Fibroblast of villous mesenchyme (primary cell): Measurements from ENCODE around the gene ZNF136. TPM values are rescaled to one million over a fixed set of nuclear protein-coding genes. Genes with fewer than 3 reads are reported as not detected.

ENCODE experiments used
- DNase-seq: peaks from one replicate; pipeline ENCODE4 v3.0.0-alpha.2; 2010; ENCODE audit warnings: low read depth
- H3K4me3 ChIP-seq: 2 replicates; pipeline ENCODE4 v1.5.1; 2011; ENCODE audit warnings: low read depth, mild to moderate bottlenecking, low read length
- total RNA-seq: library from RNA; depleted of rRNA; stranded (reverse); fragments of >200 nt; gene quantifications from 2 replicates; pipeline ENCODE4 v1.2.3, GENCODE V29; 2012
- TF ChIP-seq, protein P1 (sequence below): IDR thresholded peaks from 2 replicates; pipeline ENCODE4 v1.5.1; 2012; ENCODE audit warnings: low read depth, mild to moderate bottlenecking, low read length; ENCODE audit not compliant: insufficient read depth

ZNF136 gene
- total RNA-seq, 1 donor: 8.2 TPM

GRCh38 chr19:12139269-12139668 lies 23.6 kb upstream of the ZNF136 start:
- DNase-seq: peak; percentile 12
- H3K4me3 ChIP-seq: peak overlapping the region; percentile 90
- TF ChIP-seq, protein P1, sequence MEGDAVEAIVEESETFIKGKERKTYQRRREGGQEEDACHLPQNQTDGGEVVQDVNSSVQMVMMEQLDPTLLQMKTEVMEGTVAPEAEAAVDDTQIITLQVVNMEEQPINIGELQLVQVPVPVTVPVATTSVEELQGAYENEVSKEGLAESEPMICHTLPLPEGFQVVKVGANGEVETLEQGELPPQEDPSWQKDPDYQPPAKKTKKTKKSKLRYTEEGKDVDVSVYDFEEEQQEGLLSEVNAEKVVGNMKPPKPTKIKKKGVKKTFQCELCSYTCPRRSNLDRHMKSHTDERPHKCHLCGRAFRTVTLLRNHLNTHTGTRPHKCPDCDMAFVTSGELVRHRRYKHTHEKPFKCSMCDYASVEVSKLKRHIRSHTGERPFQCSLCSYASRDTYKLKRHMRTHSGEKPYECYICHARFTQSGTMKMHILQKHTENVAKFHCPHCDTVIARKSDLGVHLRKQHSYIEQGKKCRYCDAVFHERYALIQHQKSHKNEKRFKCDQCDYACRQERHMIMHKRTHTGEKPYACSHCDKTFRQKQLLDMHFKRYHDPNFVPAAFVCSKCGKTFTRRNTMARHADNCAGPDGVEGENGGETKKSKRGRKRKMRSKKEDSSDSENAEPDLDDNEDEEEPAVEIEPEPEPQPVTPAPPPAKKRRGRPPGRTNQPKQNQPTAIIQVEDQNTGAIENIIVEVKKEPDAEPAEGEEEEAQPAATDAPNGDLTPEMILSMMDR: no peak

GRCh38 chr19:12139885-12140544 lies 22.9 kb upstream of the ZNF136 start, which contains the start of gene ZNF20:
Gene ZNF20, minus strand, starts transcription at chr19:12140350. Its CDS starts 168 bp downstream, at chr19:12140182.
- H3K4me3 ChIP-seq: peak within 1 kb of the TSS; percentile 90
- DNase-seq: peak; percentile 94
- TF ChIP-seq, protein P1: no peak

- TF ChIP-seq, protein P1: peak; percentile 87
- H3K4me3 ChIP-seq: peak overlapping the region; percentile 90
- DNase-seq: peak; percentile 84
These were observed 22.1 kb upstream of the ZNF136 start for GRCh38 chr19:12140545-12141404.

- TF ChIP-seq, protein P1: no peak
- H3K4me3 ChIP-seq: no peak overlapping the region
- no peak for DNase-seq
These were observed 21.5 kb upstream of the ZNF136 start for GRCh38 chr19:12141405-12141736.

GRCh38 chr19:12145348-12145747 lies 17.5 kb upstream of the ZNF136 start:
- no peak for DNase-seq
- H3K4me3 ChIP-seq: no peak overlapping the region
- TF ChIP-seq, protein P1: no peak

DNA sequence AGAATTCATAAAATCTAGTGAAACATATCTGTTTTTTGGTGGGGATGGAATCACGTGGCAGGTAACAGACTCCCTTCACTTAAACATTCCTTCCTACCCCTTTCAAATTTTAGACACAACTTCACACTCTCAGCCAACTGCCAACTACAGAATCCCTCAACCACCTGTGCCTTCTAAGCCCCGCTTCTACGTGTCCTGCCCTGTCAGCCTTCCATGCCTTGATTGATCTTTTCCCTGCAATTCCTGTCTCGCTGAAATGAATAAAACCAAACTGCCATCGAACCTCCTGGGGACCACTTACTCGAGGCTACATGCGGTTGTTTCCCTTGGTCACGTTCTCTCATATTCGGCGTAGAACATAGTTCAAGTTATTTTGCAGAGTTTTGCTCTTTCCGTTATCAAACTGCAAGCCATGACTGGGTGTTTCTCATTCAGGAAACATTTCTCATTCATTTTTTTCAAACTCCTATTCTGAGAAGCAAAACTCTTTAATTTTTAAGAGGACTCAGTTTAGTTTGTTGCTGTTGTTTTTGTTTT lies 7.5 kb upstream of the ZNF136 start:
- no peak for DNase-seq
- TF ChIP-seq, protein P1: no peak
- peak overlapping the region; percentile 91 for H3K4me3 ChIP-seq
